SK-N-SH treated with all-trans-retinoic acid at 6 μM for 48 hours (cell line): ENCODE results near the gene NRAP.

ENCODE experiments used
- ATAC-seq: fragments of 200-7000 bp; cut with Tn5 transposase; 3 replicates; pipeline ENCODE4 v1.9.1; 2020; ENCODE audit warnings: mild to moderate bottlenecking, moderate library complexity
- ARNTL ChIP-seq: fragments of 450-650 bp; formaldehyde crosslinking; IDR thresholded peaks from 2 replicates; pipeline ENCODE4 v1.5.0; 2020; ENCODE audit warnings: low read depth, mild to moderate bottlenecking, moderate library complexity, borderline replicate concordance
- BACH2 ChIP-seq: fragments of 250-450 bp; sonication (Bioruptor Pico); IDR thresholded peaks from 2 replicates; pipeline ENCODE4 v1.9.0; 2021; ENCODE audit warnings: mild to moderate bottlenecking, borderline replicate concordance
- ESRRG ChIP-seq: fragments of 250-450 bp; sonication (Bioruptor Pico); IDR thresholded peaks from 2 replicates; pipeline ENCODE4 v1.6.1; 2021; ENCODE audit warnings: mild to moderate bottlenecking
- ISL1 ChIP-seq: fragments of 250-450 bp; sonication (Bioruptor Pico); IDR thresholded peaks from 2 replicates; pipeline ENCODE4 v2.1.2; 2022; ENCODE audit warnings: mild to moderate bottlenecking, moderate library complexity
- OSR1 ChIP-seq: fragments of 250-450 bp; sonication (Bioruptor Pico); IDR thresholded peaks from 2 replicates; pipeline ENCODE4 v1.8.0; 2022; ENCODE audit warnings: moderate library complexity, mild to moderate bottlenecking, inconsistent platforms
- PPARA ChIP-seq: fragments of 250-450 bp; sonication (Bioruptor Pico); IDR thresholded peaks from 2 replicates; pipeline ENCODE4 v1.5.0; 2020; ENCODE audit warnings: mild to moderate bottlenecking, borderline replicate concordance
- RARB ChIP-seq: fragments of 250-450 bp; sonication (Bioruptor Pico); IDR thresholded peaks from 2 replicates; pipeline ENCODE4 v1.8.0; 2021; ENCODE audit warnings: mild to moderate bottlenecking, moderate library complexity
- SNAI2 ChIP-seq: fragments of 250-450 bp; sonication (Bioruptor Pico); IDR thresholded peaks from 2 replicates; pipeline ENCODE4 v1.5.0; 2020; ENCODE audit warnings: mild to moderate bottlenecking, moderate library complexity
- TCF4 ChIP-seq: fragments of 250-450 bp; sonication (Bioruptor Pico); IDR thresholded peaks from 2 replicates; pipeline ENCODE4 v1.8.0; 2021; ENCODE audit warnings: mild to moderate bottlenecking, moderate library complexity, borderline replicate concordance
- ZC3H10 ChIP-seq: fragments of 250-450 bp; sonication (Bioruptor Pico); IDR thresholded peaks from 2 replicates; pipeline ENCODE4 v1.5.1; 2021; ENCODE audit warnings: mild to moderate bottlenecking, moderate library complexity
- ZFP3 ChIP-seq: fragments of 250-450 bp; sonication (Bioruptor Pico); IDR thresholded peaks from 2 replicates; pipeline ENCODE4 v1.5.0; 2020; ENCODE audit warnings: mild to moderate bottlenecking, moderate library complexity
- ZFP30 ChIP-seq: fragments of 450-650 bp; formaldehyde crosslinking; IDR thresholded peaks from 2 replicates; pipeline ENCODE4 v1.5.0; 2022; ENCODE audit warnings: mild to moderate bottlenecking, moderate library complexity
- ZNF565 ChIP-seq: fragments of 450-650 bp; formaldehyde crosslinking; conservative IDR thresholded peaks from 2 replicates; pipeline ENCODE4 v1.5.0; 2020; ENCODE audit warnings: low read depth, mild to moderate bottlenecking, moderate library complexity
- ZNF70 ChIP-seq: fragments of 450-650 bp; formaldehyde crosslinking; IDR thresholded peaks from 2 replicates; pipeline ENCODE4 v1.5.0; 2020; ENCODE audit warnings: mild to moderate bottlenecking, moderate library complexity
- ZNF8 ChIP-seq: fragments of 450-650 bp; formaldehyde crosslinking; IDR thresholded peaks from 2 replicates; pipeline ENCODE4 v1.5.0; 2020; ENCODE audit warnings: mild to moderate bottlenecking, moderate library complexity
- TF ChIP-seq, protein P1 (sequence below): fragments of 250-450 bp; sonication (Bioruptor Pico); IDR thresholded peaks from 2 replicates; pipeline ENCODE4 v1.5.1; 2020; ENCODE audit warnings: low read depth, mild to moderate bottlenecking, moderate library complexity
- TF ChIP-seq, protein P2 (sequence below): fragments of 250-450 bp; sonication (Bioruptor Pico); IDR thresholded peaks from 2 replicates; pipeline ENCODE4 v1.8.0; 2021; ENCODE audit warnings: low read depth, mild to moderate bottlenecking, moderate library complexity, borderline replicate concordance
- TF ChIP-seq, protein P3 (sequence below): fragments of 250-450 bp; sonication (Bioruptor Pico); IDR thresholded peaks from 2 replicates; pipeline ENCODE4 v1.8.0; 2020; ENCODE audit warnings: mild to moderate bottlenecking, moderate library complexity, borderline replicate concordance
- TF ChIP-seq, protein P4 (sequence below): fragments of 250-450 bp; sonication (Bioruptor Pico); IDR thresholded peaks from 2 replicates; pipeline ENCODE4 v1.5.0; 2020; ENCODE audit warnings: mild to moderate bottlenecking, moderate library complexity
- TF ChIP-seq, protein P5 (sequence below): fragments of 250-450 bp; sonication (Bioruptor Pico); IDR thresholded peaks from 2 replicates; pipeline ENCODE4 v1.5.1; 2021; ENCODE audit warnings: mild to moderate bottlenecking, moderate library complexity

NRAP gene

DNA sequence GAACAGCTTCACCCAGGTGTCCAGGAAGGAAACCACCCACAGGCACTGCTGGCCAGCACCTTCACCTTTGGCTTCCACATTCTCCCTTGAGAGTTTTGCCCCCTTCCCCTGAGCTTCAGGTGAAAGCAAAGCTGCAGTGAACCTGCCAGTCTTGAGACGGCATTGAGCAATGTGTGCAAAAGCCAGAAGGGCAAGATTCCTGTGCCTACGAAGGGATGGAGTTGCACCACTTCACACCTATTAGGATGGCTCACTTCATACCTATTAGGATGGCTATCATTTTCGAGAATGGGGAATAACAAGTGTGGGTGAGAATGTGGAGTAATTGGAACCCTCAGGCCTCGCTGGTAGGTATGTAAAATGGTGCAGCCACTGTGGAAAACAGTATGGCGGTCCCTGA is 103.8 kb downstream of the NRAP start:
- no peak for TF ChIP-seq ZFP30
- TF ChIP-seq RARB = no peak
- no peak for TF ChIP-seq ZNF70
- TF ChIP-seq ISL1 = no peak
- TF ChIP-seq OSR1 = no peak
- TF ChIP-seq, protein P1, sequence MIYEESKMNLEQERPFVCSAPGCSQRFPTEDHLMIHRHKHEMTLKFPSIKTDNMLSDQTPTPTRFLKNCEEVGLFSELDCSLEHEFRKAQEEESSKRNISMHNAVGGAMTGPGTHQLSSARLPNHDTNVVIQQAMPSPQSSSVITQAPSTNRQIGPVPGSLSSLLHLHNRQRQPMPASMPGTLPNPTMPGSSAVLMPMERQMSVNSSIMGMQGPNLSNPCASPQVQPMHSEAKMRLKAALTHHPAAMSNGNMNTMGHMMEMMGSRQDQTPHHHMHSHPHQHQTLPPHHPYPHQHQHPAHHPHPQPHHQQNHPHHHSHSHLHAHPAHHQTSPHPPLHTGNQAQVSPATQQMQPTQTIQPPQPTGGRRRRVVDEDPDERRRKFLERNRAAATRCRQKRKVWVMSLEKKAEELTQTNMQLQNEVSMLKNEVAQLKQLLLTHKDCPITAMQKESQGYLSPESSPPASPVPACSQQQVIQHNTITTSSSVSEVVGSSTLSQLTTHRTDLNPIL = no peak
- TF ChIP-seq, protein P2, sequence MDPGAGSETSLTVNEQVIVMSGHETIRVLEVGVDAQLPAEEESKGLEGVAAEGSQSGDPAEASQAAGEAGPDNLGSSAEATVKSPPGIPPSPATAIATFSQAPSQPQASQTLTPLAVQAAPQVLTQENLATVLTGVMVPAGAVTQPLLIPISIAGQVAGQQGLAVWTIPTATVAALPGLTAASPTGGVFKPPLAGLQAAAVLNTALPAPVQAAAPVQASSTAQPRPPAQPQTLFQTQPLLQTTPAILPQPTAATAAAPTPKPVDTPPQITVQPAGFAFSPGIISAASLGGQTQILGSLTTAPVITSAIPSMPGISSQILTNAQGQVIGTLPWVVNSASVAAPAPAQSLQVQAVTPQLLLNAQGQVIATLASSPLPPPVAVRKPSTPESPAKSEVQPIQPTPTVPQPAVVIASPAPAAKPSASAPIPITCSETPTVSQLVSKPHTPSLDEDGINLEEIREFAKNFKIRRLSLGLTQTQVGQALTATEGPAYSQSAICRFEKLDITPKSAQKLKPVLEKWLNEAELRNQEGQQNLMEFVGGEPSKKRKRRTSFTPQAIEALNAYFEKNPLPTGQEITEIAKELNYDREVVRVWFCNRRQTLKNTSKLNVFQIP (CRISPR knock-in tag) = no peak
- no peak for TF ChIP-seq ARNTL
- TF ChIP-seq, protein P3, sequence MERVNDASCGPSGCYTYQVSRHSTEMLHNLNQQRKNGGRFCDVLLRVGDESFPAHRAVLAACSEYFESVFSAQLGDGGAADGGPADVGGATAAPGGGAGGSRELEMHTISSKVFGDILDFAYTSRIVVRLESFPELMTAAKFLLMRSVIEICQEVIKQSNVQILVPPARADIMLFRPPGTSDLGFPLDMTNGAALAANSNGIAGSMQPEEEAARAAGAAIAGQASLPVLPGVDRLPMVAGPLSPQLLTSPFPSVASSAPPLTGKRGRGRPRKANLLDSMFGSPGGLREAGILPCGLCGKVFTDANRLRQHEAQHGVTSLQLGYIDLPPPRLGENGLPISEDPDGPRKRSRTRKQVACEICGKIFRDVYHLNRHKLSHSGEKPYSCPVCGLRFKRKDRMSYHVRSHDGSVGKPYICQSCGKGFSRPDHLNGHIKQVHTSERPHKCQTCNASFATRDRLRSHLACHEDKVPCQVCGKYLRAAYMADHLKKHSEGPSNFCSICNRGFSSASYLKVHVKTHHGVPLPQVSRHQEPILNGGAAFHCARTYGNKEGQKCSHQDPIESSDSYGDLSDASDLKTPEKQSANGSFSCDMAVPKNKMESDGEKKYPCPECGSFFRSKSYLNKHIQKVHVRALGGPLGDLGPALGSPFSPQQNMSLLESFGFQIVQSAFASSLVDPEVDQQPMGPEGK (CRISPR knock-in tag) = no peak
- no peak for TF ChIP-seq ZNF8 (CRISPR knock-in tag)
- no peak for TF ChIP-seq ZFP3 (CRISPR knock-in tag)
- TF ChIP-seq TCF4 (CRISPR knock-in tag) = no peak
- TF ChIP-seq, protein P4, sequence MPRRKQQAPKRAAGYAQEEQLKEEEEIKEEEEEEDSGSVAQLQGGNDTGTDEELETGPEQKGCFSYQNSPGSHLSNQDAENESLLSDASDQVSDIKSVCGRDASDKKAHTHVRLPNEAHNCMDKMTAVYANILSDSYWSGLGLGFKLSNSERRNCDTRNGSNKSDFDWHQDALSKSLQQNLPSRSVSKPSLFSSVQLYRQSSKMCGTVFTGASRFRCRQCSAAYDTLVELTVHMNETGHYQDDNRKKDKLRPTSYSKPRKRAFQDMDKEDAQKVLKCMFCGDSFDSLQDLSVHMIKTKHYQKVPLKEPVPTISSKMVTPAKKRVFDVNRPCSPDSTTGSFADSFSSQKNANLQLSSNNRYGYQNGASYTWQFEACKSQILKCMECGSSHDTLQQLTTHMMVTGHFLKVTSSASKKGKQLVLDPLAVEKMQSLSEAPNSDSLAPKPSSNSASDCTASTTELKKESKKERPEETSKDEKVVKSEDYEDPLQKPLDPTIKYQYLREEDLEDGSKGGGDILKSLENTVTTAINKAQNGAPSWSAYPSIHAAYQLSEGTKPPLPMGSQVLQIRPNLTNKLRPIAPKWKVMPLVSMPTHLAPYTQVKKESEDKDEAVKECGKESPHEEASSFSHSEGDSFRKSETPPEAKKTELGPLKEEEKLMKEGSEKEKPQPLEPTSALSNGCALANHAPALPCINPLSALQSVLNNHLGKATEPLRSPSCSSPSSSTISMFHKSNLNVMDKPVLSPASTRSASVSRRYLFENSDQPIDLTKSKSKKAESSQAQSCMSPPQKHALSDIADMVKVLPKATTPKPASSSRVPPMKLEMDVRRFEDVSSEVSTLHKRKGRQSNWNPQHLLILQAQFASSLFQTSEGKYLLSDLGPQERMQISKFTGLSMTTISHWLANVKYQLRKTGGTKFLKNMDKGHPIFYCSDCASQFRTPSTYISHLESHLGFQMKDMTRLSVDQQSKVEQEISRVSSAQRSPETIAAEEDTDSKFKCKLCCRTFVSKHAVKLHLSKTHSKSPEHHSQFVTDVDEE (CRISPR knock-in tag) = no peak
- TF ChIP-seq PPARA (CRISPR knock-in tag) = no peak
- no peak for TF ChIP-seq ESRRG (CRISPR knock-in tag)
- TF ChIP-seq BACH2 (CRISPR knock-in tag) = no peak
- no peak for ATAC-seq

DNA sequence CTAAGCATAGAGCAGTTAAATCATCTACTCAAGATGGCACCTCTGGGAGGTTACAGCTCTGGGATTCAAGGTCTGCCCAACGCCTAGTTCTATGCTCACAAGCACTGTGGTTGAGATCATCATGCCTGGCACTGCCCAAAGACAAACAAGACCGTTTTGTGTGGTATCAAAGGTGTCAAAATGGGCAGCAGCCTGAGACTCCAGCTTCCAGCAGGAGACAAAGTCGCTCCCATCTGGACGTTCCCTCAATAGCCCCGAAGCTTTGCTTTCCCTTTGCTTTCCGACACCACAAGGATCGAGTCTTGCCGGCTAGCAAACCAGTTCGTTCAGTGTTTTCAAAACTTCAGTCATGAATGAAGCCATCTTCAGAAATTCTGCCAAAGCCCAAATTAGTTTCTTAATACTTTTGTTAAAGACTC is 105.9 kb downstream of the NRAP start:
- ATAC-seq = peak; percentile 65
- TF ChIP-seq, protein P2 (CRISPR knock-in tag) = no peak
- TF ChIP-seq, protein P1 = no peak
- TF ChIP-seq ISL1 = no peak
- TF ChIP-seq ARNTL = no peak
- TF ChIP-seq ZNF8 (CRISPR knock-in tag) = no peak
- TF ChIP-seq, protein P5, sequence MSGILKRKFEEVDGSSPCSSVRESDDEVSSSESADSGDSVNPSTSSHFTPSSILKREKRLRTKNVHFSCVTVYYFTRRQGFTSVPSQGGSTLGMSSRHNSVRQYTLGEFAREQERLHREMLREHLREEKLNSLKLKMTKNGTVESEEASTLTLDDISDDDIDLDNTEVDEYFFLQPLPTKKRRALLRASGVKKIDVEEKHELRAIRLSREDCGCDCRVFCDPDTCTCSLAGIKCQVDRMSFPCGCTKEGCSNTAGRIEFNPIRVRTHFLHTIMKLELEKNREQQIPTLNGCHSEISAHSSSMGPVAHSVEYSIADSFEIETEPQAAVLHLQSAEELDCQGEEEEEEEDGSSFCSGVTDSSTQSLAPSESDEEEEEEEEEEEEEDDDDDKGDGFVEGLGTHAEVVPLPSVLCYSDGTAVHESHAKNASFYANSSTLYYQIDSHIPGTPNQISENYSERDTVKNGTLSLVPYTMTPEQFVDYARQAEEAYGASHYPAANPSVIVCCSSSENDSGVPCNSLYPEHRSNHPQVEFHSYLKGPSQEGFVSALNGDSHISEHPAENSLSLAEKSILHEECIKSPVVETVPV (CRISPR knock-in tag) = no peak
- no peak for TF ChIP-seq ZC3H10
- no peak for TF ChIP-seq TCF4 (CRISPR knock-in tag)
- TF ChIP-seq, all 23 proteins: peak for 0

DNA sequence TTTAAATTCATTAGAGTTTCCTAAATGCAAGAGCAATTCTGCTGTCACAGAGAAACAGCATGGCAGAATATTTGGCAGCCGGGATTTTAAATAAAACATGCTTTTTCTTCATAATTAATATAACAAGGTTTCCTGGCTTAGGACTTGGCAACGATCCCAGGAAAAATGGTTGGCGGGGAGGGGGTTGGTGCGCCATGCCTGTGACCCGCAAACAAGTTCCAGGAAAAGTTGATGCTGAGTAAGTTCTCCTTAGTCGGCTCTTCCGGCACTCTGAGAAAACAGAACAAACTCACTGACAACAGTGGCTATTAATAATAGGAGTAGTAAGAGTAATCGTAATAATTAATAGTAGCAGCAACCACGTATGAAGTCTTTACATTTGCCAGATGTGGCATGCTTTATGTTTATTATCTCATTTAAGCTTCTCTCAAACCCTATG is 106.4 kb downstream of the NRAP start:
- ATAC-seq = peak; percentile 86
- TF ChIP-seq, protein P2 (CRISPR knock-in tag) = no peak
- TF ChIP-seq SNAI2 (CRISPR knock-in tag) = no peak
- TF ChIP-seq, protein P1 = no peak
- TF ChIP-seq OSR1 = no peak
- TF ChIP-seq ZNF8 (CRISPR knock-in tag) = no peak
- no peak for TF ChIP-seq ESRRG (CRISPR knock-in tag)
- TF ChIP-seq ZNF565 (CRISPR knock-in tag) = no peak
- TF ChIP-seq ISL1 = peak; percentile 73
- TF ChIP-seq ARNTL = no peak
- TF ChIP-seq, protein P5 (CRISPR knock-in tag) = no peak
- TF ChIP-seq ZFP30 = no peak
